Measurements from ENCODE around the gene DENND4B. TPM values are rescaled to one million over a fixed set of nuclear protein-coding genes. Genes with fewer than 3 reads are reported as not detected.

DENND4B gene
- total and polyA plus RNA-seq, 7 donors, result 23.1 to 75.4 (median 47.1) TPM

DNA sequence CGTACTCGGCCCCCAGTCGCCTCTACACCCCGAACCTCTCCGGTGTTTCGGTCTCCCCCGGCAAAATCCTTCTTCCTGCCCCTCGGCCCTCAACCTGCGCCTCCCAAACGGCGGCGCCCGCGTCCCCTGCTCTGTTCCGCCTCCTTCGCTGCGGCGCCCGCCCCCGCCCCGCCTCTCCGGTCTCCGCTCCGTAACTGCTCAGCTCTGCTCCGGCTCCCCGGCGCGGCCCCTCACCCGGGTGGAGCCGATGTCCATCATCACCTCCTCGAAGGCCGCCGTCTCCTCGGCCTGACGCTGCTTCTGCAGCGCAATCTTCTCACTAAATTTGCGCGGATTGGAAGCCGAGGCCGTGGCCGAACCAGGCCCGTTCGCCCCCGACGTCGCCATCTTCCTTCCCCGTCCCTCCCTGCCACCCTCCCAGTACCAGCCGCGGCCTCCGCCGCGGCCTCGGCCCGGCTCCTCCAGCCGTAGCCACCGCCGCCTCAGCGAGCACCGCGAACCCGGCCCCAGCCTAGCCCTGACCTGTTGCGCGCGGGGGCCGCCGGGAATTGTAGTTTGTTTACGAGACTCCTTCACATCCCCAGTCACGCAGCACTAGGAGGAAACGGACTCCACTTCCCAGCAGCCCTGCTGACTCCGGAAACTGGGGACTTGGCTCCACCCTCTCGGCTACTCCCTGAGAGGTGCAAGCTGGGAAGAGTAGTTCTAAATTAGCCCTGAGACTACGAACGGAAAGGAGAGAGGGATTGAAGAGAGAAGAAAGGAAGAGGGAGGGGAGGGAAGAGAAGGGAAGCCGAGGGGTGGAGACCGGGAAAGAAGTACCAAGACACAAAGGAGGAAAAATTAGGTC is 11.8 kb upstream of the DENND4B start, which contains the start of gene CRTC2:
TSS of gene CRTC2 (minus strand) at position 502 of the 850 bp plus-strand sequence. CDS start at position 387, 115 bp downstream.
- Histone ChIP-seq H3K9me3 (no peaks in the 10 kb centered on the region), H3K4me3 (peak within 1 kb of the TSS; percentile 97), H3K4me1 (peaks cover 46% of the 10 kb centered on the region), H3K27ac (peak within 1 kb of the TSS; percentile 93), H3K36me3 (ENCODE audit: insufficient read depth in 1 of 2, low read depth in 1 of 2) (peaks cover 4 to 37% of the 10 kb centered on the region in 2 donors), H3K27me3 (ENCODE audit: insufficient read depth in 3 of 3, low read length in 2 of 3) (no peaks in the 10 kb centered on the region)
- WGBS, 3 donors, result 0 to 1% (median 1%) methylated on average over 66 to 75 of the region's 75 CpGs
- TF ChIP-seq, protein P1, sequence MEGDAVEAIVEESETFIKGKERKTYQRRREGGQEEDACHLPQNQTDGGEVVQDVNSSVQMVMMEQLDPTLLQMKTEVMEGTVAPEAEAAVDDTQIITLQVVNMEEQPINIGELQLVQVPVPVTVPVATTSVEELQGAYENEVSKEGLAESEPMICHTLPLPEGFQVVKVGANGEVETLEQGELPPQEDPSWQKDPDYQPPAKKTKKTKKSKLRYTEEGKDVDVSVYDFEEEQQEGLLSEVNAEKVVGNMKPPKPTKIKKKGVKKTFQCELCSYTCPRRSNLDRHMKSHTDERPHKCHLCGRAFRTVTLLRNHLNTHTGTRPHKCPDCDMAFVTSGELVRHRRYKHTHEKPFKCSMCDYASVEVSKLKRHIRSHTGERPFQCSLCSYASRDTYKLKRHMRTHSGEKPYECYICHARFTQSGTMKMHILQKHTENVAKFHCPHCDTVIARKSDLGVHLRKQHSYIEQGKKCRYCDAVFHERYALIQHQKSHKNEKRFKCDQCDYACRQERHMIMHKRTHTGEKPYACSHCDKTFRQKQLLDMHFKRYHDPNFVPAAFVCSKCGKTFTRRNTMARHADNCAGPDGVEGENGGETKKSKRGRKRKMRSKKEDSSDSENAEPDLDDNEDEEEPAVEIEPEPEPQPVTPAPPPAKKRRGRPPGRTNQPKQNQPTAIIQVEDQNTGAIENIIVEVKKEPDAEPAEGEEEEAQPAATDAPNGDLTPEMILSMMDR (IDR thresholded peaks at IDR 0.05), result no peak
- intact Hi-C loops (cut with DNase I), result no loop called here
- peak; percentile 85 to 90 (median 88) for ATAC-seq
- peak; percentile 99 for DNase-seq

DNA sequence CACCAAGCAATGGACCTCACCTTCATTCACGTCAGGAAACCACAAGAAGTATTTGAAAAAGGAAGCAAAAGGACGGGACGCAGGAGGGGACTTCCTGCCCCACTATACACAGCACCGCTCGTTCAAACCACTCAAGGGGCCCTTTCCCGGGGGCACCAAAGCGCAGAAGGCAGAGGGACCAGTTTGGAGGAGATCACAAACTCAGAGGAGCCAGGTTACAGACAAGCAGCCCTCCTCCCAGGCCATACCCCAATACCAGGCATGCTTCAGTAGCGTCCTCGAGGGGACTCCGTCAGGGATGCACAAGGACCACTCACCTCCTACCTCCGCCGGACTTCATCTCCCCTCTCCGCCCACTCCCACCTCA is 11.2 kb upstream of the DENND4B start:
- H3K27ac ChIP-seq, result peak overlapping the region; percentile 93
- DNase-seq, result no peak
- TF ChIP-seq, protein P1 (IDR thresholded peaks at IDR 0.05), result no peak
- ATAC-seq, result peak in 2 of 4 donors; percentile 2 to 3
- 1% methylated on average over 13 of the region's 13 CpGs for WGBS, 3 donors
- H3K4me1 ChIP-seq, result peaks cover 45% of the 10 kb centered on the region
- intact Hi-C loops (cut with DNase I), result no loop called here
- H3K27me3 ChIP-seq (ENCODE audit: insufficient read depth in 3 of 3, low read length in 2 of 3), result no peaks in the 10 kb centered on the region
- H3K4me3 ChIP-seq, result peak overlapping the region; percentile 97
- H3K9me3 ChIP-seq, result no peaks in the 10 kb centered on the region
- H3K36me3 ChIP-seq (ENCODE audit: insufficient read depth in 1 of 2, low read depth in 1 of 2), result peaks cover 4 to 43% of the 10 kb centered on the region in 2 donors

DNA sequence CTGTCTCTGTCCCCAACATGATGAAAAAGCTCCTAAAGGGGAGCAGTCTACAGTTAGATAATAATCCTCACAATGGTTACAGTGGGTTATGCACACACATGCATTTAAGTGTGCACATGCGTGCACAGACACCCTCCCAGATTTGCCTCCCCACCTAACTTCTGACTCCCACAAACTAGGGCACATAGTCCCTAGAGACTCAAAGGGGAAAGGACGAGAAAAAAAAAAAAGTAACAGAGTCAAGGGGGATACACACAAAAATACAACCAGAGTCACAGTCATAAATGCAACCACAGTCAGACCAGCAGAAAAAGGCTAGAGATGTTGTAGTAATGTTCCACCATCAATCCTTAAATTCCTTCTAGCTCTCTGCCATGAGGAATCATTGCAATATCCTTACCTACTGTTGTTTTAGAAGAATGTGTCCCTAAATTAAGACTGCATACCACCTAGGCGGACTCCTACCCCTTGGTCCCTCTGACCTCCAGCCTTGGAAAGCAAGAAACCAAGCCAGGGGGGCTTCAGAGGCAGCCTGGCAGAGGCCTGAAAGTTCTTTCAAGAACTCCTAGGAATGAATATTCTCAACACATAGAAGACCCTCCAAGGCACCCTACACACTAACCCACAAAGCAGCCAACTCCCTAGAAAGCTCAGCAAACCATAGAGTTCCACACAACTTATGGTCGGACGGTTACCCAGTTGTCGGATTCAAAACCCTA is 10.6 kb upstream of the DENND4B start:
- WGBS, 3 donors, result 27 to 36% (median 28%) methylated on average over 6 of the region's 6 CpGs
- DNase-seq (no peak), ATAC-seq (no peak)
- no peaks in the 10 kb centered on the region for H3K9me3 ChIP-seq
- peak overlapping the region; percentile 93 for H3K27ac ChIP-seq
- peaks cover 7 to 49% of the 10 kb centered on the region in 2 donors for H3K36me3 ChIP-seq (ENCODE audit: insufficient read depth in 1 of 2, low read depth in 1 of 2)
- H3K4me3 ChIP-seq, result peak overlapping the region; percentile 97
- no peaks in the 10 kb centered on the region for H3K27me3 ChIP-seq (ENCODE audit: insufficient read depth in 3 of 3, low read length in 2 of 3)
- H3K4me1 ChIP-seq, result peaks cover 39% of the 10 kb centered on the region
- intact Hi-C loops (cut with DNase I), result no loop called here
- TF ChIP-seq, protein P1 (IDR thresholded peaks at IDR 0.05), result no peak

DNA sequence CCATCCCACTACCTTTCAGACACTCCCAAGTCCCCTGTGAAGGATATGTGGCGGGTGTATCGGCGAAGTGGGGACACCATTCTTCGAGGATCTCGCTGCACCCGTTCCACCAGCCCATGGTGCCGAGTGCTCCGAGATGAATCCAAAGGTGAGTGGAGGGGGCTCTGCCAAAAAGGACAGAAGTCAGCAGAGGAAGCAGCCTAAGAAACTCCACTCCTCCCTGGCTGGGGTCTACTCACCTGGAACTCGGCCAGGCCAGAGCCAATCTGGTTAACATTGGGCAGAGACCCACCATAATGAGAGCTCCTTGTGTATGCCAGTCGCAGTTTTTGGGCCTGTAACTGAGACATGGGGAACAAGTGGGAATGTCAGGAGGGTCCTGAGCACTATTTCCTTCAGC is 8.3 kb upstream of the DENND4B start:
- intact Hi-C loops (cut with DNase I), result no loop called here
- Histone ChIP-seq H3K4me1 (peaks cover 16% of the 10 kb centered on the region), H3K4me3 (no peak overlapping the region), H3K36me3 (ENCODE audit: insufficient read depth in 1 of 2, low read depth in 1 of 2) (peaks cover 11 to 57% of the 10 kb centered on the region in 2 donors), H3K27me3 (ENCODE audit: insufficient read depth in 3 of 3, low read length in 2 of 3) (no peaks in the 10 kb centered on the region), H3K27ac (no peak overlapping the region), H3K9me3 (no peaks in the 10 kb centered on the region)
- no peak for DNase-seq
- 88 to 92% (median 92%) methylated on average over 10 of the region's 10 CpGs for WGBS, 3 donors
- no peak for ATAC-seq
- TF ChIP-seq, protein P1 (IDR thresholded peaks at IDR 0.05), result no peak

Measured in psoas muscle (tissue), 8 donors.